DOHH2 (cell line): ENCODE results near the gene ICE2.

Experiments used
- H3F3A ChIP-seq: fragments of 200-600 bp; sonication (generic), shearing (Covaris generic); 2 replicates; pipeline ENCODE4 v1.6.0; 2016; ENCODE audit warnings: antibody characterized with exemption, mild to moderate bottlenecking; ENCODE audit not compliant: control insufficient read depth, insufficient read depth
- H3K27ac ChIP-seq: fragments of 200-600 bp; sonication (generic); 2 replicates; pipeline ENCODE4 v1.5.1; 2014; ENCODE audit warnings: low read depth, mild to moderate bottlenecking, low read length, moderate library complexity
- H3K27me3 ChIP-seq: fragments of 200-600 bp; sonication (generic); 2 replicates; pipeline ENCODE4 v1.6.1; 2014; ENCODE audit warnings: mild to moderate bottlenecking, low read length, mixed read lengths; ENCODE audit not compliant: control insufficient read depth
- H3K36me3 ChIP-seq: fragments of 200-600 bp; sonication (generic); 2 replicates; pipeline ENCODE4 v1.6.1; 2014; ENCODE audit warnings: mild to moderate bottlenecking, low read length, moderate library complexity, mixed read lengths; ENCODE audit not compliant: control insufficient read depth
- H3K4me1 ChIP-seq: fragments of 200-600 bp; sonication (generic); 2 replicates; pipeline ENCODE4 v1.6.1; 2014; ENCODE audit warnings: mild to moderate bottlenecking, low read length, mixed read lengths; ENCODE audit not compliant: control insufficient read depth
- H3K4me2 ChIP-seq: fragments of 200-600 bp; sonication (generic); 2 replicates; pipeline ENCODE4 v1.6.0; 2014; ENCODE audit warnings: mild to moderate bottlenecking, low read length, moderate library complexity
- H3K4me3 ChIP-seq: fragments of 200-600 bp; sonication (generic); 2 replicates; pipeline ENCODE4 v1.5.1; 2014; ENCODE audit warnings: mild to moderate bottlenecking, low read length, mixed read lengths
- H3K79me2 ChIP-seq: fragments of 200-600 bp; sonication (generic); 2 replicates; pipeline ENCODE4 v1.6.1; 2014; ENCODE audit warnings: mild to moderate bottlenecking, low read length, mixed read lengths; ENCODE audit not compliant: control insufficient read depth
- H3K9me2 ChIP-seq: fragments of 200-600 bp; sonication (generic); replicated peaks from 2 replicates; pipeline ENCODE4 v1.6.1; 2014; ENCODE audit warnings: mild to moderate bottlenecking, low read length, mixed read lengths; ENCODE audit not compliant: control insufficient read depth
- H3K9me3 ChIP-seq: fragments of 200-600 bp; sonication (generic); 2 replicates; pipeline ENCODE4 v1.6.1; 2014; ENCODE audit warnings: antibody characterized with exemption, low read length, mixed read lengths; ENCODE audit not compliant: control insufficient read depth, insufficient read depth
- H4K20me1 ChIP-seq: fragments of 200-600 bp; sonication (generic); 2 replicates; pipeline ENCODE4 v1.6.0; 2014; ENCODE audit warnings: low read depth, mild to moderate bottlenecking, antibody characterized with exemption, low read length, moderate library complexity; ENCODE audit not compliant: control insufficient read depth, insufficient read depth
- CTCF ChIP-seq: fragments of 200-600 bp; sonication (generic); IDR thresholded peaks from one replicate; pipeline ENCODE4 v1.5.1; 2014; ENCODE audit warnings: antibody characterized with exemption, mild to moderate bottlenecking, low read depth, low read length; ENCODE audit not compliant: poor library complexity, severe bottlenecking
- EZH2phosphoT487 ChIP-seq: fragments of 200-600 bp; sonication (generic); IDR thresholded peaks from 2 replicates; pipeline ENCODE4 v1.6.1; 2017; ENCODE audit warnings: borderline replicate concordance, mild to moderate bottlenecking, antibody characterized with exemption, low read length, moderate library complexity, mixed read lengths

The ICE2 gene

GRCh38 chr15:60428935-60429334 is 50.0 kb downstream of the ICE2 start:
- H3K36me3 ChIP-seq: peaks cover 37% of the 10 kb centered on the region
- H3K4me2 ChIP-seq: no peak overlapping the region
- no peaks in the 10 kb centered on the region for H3K79me2 ChIP-seq
- TF ChIP-seq CTCF: no peak
- no peak for TF ChIP-seq EZH2phosphoT487
- 0 out of 2 replicates have a peak, but pooled peaks cover 2% of the 10 kb centered on the region for H3F3A ChIP-seq
- no peaks in the 10 kb centered on the region for H4K20me1 ChIP-seq
- no peaks in the 10 kb centered on the region for H3K27me3 ChIP-seq
- H3K4me1 ChIP-seq: no peaks in the 10 kb centered on the region
- no peak overlapping the region for H3K4me3 ChIP-seq
- no peak overlapping the region for H3K27ac ChIP-seq
- H3K9me3 ChIP-seq: no peaks in the 10 kb centered on the region
- no peaks in the 10 kb centered on the region for H3K9me2 ChIP-seq

- no peaks in the 10 kb centered on the region for H3K79me2 ChIP-seq
- peaks cover 46% of the 10 kb centered on the region for H3K36me3 ChIP-seq
- H3K4me1 ChIP-seq: no peaks in the 10 kb centered on the region
- H3K27me3 ChIP-seq: no peaks in the 10 kb centered on the region
- H3F3A ChIP-seq: 0 out of 2 replicates have a peak, but pooled peaks cover 2% of the 10 kb centered on the region
- H4K20me1 ChIP-seq: no peaks in the 10 kb centered on the region
- H3K27ac ChIP-seq: no peak overlapping the region
- no peaks in the 10 kb centered on the region for H3K9me2 ChIP-seq
- H3K4me2 ChIP-seq: no peak overlapping the region
- H3K9me3 ChIP-seq: no peaks in the 10 kb centered on the region
- TF ChIP-seq EZH2phosphoT487: no peak
- TF ChIP-seq CTCF: no peak
- no peak overlapping the region for H3K4me3 ChIP-seq
Measured at GRCh38 chr15:60426870-60427508, 52.0 kb downstream of the ICE2 start.

- TF ChIP-seq EZH2phosphoT487: no peak
- H3K4me3 ChIP-seq: no peak overlapping the region
- no peaks in the 10 kb centered on the region for H3K4me1 ChIP-seq
- H4K20me1 ChIP-seq: no peaks in the 10 kb centered on the region
- 0 out of 2 replicates have a peak, but pooled peaks cover 2% of the 10 kb centered on the region for H3F3A ChIP-seq
- no peaks in the 10 kb centered on the region for H3K9me2 ChIP-seq
- no peak overlapping the region for H3K4me2 ChIP-seq
- H3K27ac ChIP-seq: no peak overlapping the region
- H3K9me3 ChIP-seq: no peaks in the 10 kb centered on the region
- H3K79me2 ChIP-seq: no peaks in the 10 kb centered on the region
- peaks cover 46% of the 10 kb centered on the region for H3K36me3 ChIP-seq
- H3K27me3 ChIP-seq: no peaks in the 10 kb centered on the region
Measured at GRCh38 chr15:60425461-60425860, 53.5 kb downstream of the ICE2 start.

GRCh38 chr15:60424006-60424405 is 54.9 kb downstream of the ICE2 start:
- Histone ChIP-seq H3K4me1 (no peaks in the 10 kb centered on the region), H3K79me2 (no peaks in the 10 kb centered on the region), H3K36me3 (peaks cover 38% of the 10 kb centered on the region), H3F3A (no peaks in the 10 kb centered on the region), H3K27ac (no peak overlapping the region), H3K9me3 (no peaks in the 10 kb centered on the region), H3K9me2 (no peaks in the 10 kb centered on the region), H4K20me1 (no peaks in the 10 kb centered on the region), H3K4me3 (no peak overlapping the region), H3K27me3 (no peaks in the 10 kb centered on the region), H3K4me2 (no peak overlapping the region)
- TF ChIP-seq CTCF (no peak), EZH2phosphoT487 (no peak)
